Measurements from ENCODE around the gene PTAR1. TPM values are rescaled to one million over a fixed set of nuclear protein-coding genes. Genes with fewer than 3 reads are reported as not detected.

The PTAR1 gene
- total RNA-seq, 1 donor from 2014 or later, result 48.2 TPM

DNA sequence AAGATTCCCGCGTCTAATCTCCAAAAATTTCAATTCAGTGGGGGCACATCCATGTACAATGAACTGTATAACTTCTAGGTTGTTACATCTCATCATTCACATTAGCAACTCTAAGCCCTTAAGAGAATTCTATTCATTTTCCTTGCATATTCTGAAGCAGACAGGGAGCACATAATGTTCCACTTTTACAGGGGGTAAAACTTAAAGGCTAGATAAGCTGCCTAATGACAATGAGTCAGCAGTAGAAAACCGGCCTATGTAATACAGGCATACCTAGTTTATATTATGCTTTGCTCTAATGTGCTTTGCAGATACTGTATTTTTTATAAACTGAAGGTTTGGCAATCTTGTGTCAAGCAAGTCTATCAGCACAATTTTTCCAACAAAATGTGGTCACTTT, 40.4 kb downstream of the PTAR1 start:
- Mint-ChIP-seq H3K4me3 (ENCODE audit: unreplicated experiment) (no peak overlapping the region), H3K27me3 (ENCODE audit: low read depth) (no peaks in the 10 kb centered on the region), H3K36me3 (ENCODE audit: low read depth) (peaks cover 43% of the 10 kb centered on the region), H3K4me1 (ENCODE audit: low read depth) (no peaks in the 10 kb centered on the region), H3K27ac (ENCODE audit: unreplicated experiment) (no peak overlapping the region), H3K9me3 (ENCODE audit: low read depth) (peaks cover 10% of the 10 kb centered on the region)
- no peak for TF ChIP-seq CTCF (IDR thresholded peaks at IDR 0.05)
- no peak for DNase-seq (ENCODE audit: low spot score)

GRCh38 chr9:69718218-69718617, 41.6 kb downstream of the PTAR1 start:
- Mint-ChIP-seq H3K36me3 (ENCODE audit: low read depth) (peaks cover 38% of the 10 kb centered on the region), H3K4me3 (ENCODE audit: unreplicated experiment) (no peak overlapping the region), H3K9me3 (ENCODE audit: low read depth) (peaks cover 10% of the 10 kb centered on the region), H3K27ac (ENCODE audit: unreplicated experiment) (no peak overlapping the region), H3K27me3 (ENCODE audit: low read depth) (no peaks in the 10 kb centered on the region), H3K4me1 (ENCODE audit: low read depth) (no peaks in the 10 kb centered on the region)
- DNase-seq (ENCODE audit: low spot score), result no peak
- TF ChIP-seq CTCF (IDR thresholded peaks at IDR 0.05), result no peak

- Mint-ChIP-seq H3K27ac (ENCODE audit: unreplicated experiment) (no peak overlapping the region), H3K36me3 (ENCODE audit: low read depth) (peaks cover 19% of the 10 kb centered on the region)
- TF ChIP-seq CTCF (IDR thresholded peaks at IDR 0.05), result no peak
Measured at GRCh38 chr9:69715825-69716224, 44.0 kb downstream of the PTAR1 start.

GRCh38 chr9:69715096-69715495, 44.7 kb downstream of the PTAR1 start:
- H3K36me3 Mint-ChIP-seq (ENCODE audit: low read depth), result peaks cover 14% of the 10 kb centered on the region
- H3K27ac Mint-ChIP-seq (ENCODE audit: unreplicated experiment), result no peak overlapping the region
- no peak overlapping the region for H3K4me3 Mint-ChIP-seq (ENCODE audit: unreplicated experiment)

More at GRCh38 chr9:69715825-69716224, 44.0 kb downstream of the PTAR1 start:
- no peaks in the 10 kb centered on the region for H3K27me3 Mint-ChIP-seq (ENCODE audit: low read depth)
- no peak for DNase-seq (ENCODE audit: low spot score)
- peaks cover 4% of the 10 kb centered on the region for H3K4me1 Mint-ChIP-seq (ENCODE audit: low read depth)
- no peak overlapping the region for H3K4me3 Mint-ChIP-seq (ENCODE audit: unreplicated experiment)
- H3K9me3 Mint-ChIP-seq (ENCODE audit: low read depth), result peaks cover 4% of the 10 kb centered on the region

DNA sequence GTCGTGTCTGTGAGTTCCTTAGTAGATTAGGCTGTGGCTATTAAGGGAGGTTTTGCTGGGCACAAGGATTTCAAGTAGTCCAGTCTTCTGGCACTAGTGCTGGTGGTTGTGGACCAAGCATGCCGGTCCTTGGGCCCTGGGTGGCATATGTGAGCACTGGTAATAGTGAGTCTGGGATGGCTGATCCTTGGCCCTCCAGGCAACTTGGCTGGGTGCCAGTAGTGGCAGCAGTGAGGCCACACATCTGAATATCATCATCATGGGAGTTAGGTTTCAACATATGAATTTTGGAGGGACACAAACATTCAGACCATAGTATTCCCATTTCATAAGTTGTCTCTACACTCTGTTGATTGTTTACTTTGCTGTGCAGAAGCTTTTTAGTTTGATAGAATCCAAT, 62.3 kb downstream of the PTAR1 start:
- no peak for TF ChIP-seq CTCF (IDR thresholded peaks at IDR 0.05)
- Mint-ChIP-seq H3K4me1 (ENCODE audit: low read depth) (no peaks in the 10 kb centered on the region), H3K27ac (ENCODE audit: unreplicated experiment) (no peak overlapping the region), H3K36me3 (ENCODE audit: low read depth) (peaks cover 23% of the 10 kb centered on the region), H3K9me3 (ENCODE audit: low read depth) (peaks cover 57% of the 10 kb centered on the region), H3K4me3 (ENCODE audit: unreplicated experiment) (no peak overlapping the region), H3K27me3 (ENCODE audit: low read depth) (no peaks in the 10 kb centered on the region)
- DNase-seq (ENCODE audit: low spot score), result no peak

More at GRCh38 chr9:69715096-69715495, 44.7 kb downstream of the PTAR1 start:
- no peak for TF ChIP-seq CTCF (IDR thresholded peaks at IDR 0.05)
- Mint-ChIP-seq H3K4me1 (ENCODE audit: low read depth) (peaks cover 4% of the 10 kb centered on the region), H3K27me3 (ENCODE audit: low read depth) (no peaks in the 10 kb centered on the region), H3K9me3 (ENCODE audit: low read depth) (no peaks in the 10 kb centered on the region)
- no peak for DNase-seq (ENCODE audit: low spot score)

Data from chondrocyte (in vitro differentiated cells).